Inflammatory macrophage (primary cell): Measurements from ENCODE around the gene FLII.
A peak's percentile ranks its signal among the peaks of the same experiment; 100 is the strongest.
"Not testable (repeated sequence)": the region's sequence is repeated elsewhere in the genome, so short reads cannot be mapped to it uniquely, and the experiment has no call there.

Experiments
- DNase-seq, 2 donors: peaks; one replicate each; pipeline ENCODE4 v3.0.0-alpha.2; 2020 to 2022

FLII gene

DNA sequence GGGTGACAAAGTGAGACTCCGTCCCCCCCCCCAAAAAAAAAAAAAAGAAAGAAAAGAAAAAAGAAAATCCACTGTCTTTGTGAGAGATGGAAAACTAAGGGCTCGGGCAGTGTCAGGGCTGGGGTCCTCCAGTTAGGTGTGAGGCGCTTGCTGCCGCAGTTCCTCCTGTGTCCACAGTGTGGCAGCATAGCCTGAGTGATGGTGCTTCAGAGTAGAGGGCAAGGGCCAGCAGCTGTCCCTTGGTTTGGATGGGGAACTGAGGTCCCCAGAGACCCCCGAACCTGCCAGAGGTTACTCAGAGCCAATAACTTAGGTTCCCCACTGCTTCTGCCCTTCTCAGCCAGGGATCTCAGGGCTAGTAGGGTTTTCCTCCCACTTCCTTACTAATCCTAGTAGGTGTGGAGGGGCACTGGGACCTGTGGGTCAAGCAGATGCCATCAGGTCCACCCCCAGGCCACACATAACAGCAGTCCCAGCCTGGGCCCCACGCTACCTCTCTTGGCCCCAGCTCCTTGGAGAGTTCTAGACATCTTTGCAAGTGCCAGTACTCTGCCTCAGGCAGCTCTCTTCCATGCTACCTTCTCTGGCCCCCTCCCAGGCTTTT, 41.0 kb downstream of the FLII start:
- peak; percentile 60 to 65 for DNase-seq

DNA sequence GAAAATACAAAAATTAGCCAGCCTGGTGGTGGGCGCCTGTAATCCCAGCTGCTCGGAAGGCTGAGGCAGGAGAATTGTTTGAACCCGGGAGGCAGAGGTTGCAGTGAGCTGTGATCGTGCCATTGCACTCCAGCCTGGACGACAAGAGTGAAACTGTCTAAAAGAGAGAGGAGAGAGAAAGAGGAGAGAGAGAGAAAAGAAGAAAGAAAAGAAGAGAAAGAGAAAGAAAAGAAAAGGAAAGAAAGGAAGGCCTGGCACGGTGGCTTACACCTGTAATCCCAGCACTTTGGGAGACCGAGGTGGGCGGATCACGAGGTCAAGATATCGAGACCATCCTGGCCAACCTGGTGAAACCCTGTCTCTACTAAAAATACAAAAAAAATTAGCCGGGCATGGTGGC, 41.6 kb downstream of the FLII start:
- DNase-seq, result not testable (repeated sequence)

DNA sequence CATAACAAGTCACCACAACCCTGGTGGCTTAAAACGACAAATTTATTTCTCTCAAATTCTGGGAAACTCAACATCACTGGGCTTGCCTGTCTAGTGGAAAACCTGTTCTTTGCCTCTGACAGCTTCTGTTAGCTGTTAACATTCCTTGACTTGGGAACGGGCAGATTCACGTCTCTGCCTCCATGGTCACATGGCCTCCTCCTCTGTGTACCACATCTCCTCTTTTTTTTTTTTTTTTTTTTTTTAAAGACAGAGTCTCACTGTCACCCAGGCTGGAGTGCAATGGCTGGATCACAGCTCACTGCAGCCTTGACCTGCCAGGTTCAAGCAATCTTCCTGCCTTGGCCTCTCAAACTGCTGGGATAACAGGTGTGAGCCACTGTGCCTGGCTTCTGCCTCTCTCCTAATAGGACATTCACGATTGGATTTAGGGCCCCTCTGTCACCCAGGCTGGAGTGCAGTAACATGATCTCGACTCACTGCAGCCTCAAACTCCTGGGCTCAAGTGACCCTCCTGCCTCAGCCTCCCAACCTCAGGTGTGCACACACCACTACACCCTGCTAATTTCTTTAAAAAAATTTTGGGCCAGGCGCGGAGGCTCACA, 44.8 kb downstream of the FLII start:
- no peak for DNase-seq

DNA sequence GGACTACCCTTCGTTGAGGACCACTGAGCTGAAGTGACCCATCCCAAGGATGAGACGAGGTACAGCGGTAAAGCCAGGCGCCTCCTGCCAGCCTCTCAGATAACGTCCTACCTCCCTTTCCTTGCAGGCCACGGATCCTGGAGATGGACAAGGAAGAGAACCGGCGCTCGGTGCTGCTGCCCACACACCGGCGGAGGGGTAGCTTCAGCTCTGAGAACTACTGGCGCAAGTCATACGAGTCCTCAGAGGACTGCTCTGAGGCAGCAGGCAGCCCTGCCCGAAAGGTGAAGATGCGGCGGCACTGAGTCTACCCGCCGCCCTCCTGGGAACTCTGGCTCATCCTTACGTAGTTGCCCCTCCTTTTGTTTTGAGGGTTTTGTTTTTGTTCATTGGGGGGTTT, 50.4 kb downstream of the FLII start:
- DNase-seq, result no peak

DNA sequence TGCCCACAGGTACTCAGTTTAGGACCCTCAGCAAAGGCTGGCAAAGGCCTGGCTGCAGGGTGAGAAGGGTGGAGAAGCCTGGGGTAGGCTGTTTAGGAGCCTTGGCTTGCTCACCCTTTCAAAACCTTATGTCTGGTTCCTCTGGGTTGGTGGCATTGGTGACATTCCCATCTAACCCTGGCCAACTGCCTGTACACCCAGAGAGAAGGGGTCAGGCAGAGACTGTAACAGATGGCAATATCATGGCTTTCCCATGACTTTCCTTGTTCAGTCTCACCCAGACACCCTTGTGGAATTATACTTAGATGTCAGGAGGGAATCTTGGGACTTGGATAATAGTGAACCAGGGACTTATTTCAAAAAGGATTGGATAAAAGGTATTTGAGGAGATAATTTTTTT, 51.6 kb downstream of the FLII start:
- DNase-seq, result no peak

DNA sequence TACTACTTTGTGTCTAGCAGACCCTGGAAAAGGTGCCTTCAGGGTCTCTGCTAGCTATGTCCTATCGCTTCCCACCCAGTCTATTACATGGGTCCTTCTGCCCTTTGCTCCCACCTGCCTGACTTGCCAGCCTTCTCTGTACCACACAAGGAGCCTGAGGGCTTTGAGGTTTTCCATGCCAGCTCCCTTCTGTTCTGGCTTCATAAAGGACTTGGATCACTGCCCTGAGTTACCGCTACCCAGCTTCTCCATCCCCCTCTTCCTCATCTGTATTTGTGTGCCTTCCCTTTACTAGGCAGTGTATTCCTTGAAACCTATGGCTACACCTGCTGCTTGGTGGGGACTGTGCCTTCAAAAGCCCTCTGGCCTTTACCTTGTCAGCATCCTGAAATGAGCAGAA, 52.7 kb downstream of the FLII start:
- no peak for DNase-seq

DNA sequence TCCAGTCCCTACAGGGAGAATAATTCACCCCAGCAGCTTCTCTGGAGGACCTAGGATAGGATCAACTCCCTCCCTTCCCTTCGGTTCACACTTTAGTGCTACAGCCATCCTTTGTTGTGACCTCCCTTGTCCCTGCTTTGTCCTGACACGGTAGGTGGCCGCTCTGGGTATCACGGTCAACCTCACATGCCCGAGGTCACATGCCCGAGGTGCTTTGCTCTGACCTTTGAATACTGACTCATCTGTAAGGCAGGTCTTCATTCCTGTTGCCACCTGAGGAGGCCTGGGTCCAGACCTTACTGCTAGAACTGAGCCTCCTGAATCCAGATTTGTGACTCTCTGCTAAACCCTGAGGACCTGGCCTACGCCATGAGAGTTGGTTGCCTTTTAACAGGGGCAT, 55.2 kb downstream of the FLII start:
- no peak for DNase-seq

DNA sequence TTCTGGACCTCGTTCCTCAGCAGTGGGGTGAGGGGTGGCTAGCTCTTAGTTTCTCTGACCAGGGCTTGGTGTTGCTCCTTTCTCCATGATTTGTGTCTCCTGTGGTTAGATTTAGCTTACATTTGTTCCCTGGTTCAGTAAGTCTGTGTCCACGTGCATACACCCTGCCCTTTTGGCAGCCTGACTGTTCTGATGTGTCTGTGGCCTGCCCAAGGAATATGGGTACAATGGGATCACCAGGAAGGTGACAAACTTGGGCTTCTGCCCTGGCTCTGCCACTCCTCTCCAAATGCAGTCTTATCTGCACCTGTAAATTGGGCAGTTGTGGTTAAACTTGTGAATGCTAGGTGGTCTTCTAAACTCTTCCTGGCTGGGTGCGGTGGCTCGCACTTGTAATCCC, 57.4 kb downstream of the FLII start:
- DNase-seq, result no peak

DNA sequence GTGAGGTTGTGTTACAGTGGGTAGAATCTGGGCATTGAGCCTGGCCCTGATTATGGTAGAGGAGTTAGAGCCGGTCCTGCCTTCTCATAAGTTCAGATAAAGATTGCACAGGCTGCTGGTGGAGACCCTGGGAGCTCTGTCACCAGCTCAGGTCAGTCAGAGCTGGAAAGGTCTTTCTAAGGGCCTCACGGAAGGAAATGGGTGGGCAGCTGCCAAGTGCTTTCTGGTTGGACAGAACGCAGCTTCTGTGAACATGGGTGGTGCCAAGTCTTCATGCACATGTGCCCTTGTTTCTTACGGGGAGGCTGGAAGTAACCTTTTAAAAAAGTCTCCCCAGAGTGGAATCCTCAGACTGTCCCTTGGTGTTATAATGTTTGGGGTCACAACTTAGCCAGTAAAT, 60.0 kb downstream of the FLII start:
- DNase-seq, result no peak

DNA sequence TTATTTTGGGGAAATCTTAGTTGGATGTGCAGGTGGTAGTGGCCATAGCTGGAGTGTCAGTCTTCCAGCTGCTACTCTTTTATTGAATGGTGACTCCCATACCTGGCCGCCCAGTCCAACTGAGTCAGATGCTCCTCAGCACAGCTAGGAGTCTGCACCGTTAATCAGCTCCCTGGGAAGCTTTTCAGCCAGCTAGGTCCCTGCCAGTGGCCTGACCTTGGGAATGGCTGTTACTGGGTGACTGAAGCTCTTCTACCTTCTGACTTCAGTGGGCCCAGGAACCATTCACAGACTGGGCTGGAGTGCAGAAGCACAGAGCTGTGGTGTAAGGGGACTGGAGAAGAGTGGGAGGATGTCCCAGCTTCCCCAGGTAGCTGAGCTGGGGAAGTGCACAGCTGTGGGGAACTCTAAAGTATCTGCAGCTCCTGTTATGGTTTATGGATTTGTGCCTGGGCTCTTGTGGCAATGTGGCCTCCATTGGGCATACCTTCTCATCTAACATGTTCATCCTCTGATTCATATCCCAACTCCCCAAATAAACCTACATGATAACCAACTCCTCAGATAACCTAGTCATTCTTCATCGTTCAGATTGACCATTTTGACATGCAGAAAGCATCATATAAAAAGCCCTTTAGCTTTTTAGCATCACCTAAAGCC, 60.9 kb downstream of the FLII start:
- DNase-seq, result no peak

DNA sequence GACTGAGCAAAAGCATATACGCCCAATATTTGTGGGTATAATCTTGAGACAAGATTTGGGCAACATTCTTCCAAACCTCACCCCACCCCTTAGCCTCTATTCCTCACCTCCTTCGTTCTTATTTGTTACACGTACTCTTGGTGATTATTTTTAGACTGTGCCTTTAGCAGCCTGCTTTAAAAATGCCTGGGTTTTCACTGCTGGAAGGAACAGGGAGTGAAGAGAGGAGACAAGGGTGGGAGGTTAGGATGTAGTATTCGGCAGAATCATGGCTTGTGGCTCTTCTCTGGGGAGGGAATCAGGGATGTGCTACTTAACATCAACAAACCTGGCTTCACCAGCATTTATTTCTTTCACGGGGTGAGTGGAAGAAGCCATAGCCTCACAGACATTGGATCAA, 63.3 kb downstream of the FLII start:
- no peak for DNase-seq
